SHP77 treated with DMSO at 0.1 percent for 48 hours (cell line): Measurements from ENCODE around the gene FBXO21.

ENCODE experiments used
- DNase-seq: peaks from one replicate; lab custom pipeline; 2025; lab: John Stamatoyannopoulos, UW

Gene FBXO21

GRCh38 chr12:117162633-117163032 is 27.6 kb downstream of the FBXO21 start:
- no peak for DNase-seq

- DNase-seq: no peak
Measured at GRCh38 chr12:117162167-117162539, 28.1 kb downstream of the FBXO21 start.

- no peak for DNase-seq
Measured at GRCh38 chr12:117161460-117162166, 28.7 kb downstream of the FBXO21 start.

GRCh38 chr12:117159674-117160073 is 30.6 kb downstream of the FBXO21 start:
- no peak for DNase-seq

GRCh38 chr12:117158911-117159553 is 31.2 kb downstream of the FBXO21 start:
- DNase-seq: no peak

GRCh38 chr12:117158096-117158495 is 32.2 kb downstream of the FBXO21 start:
- DNase-seq: no peak

GRCh38 chr12:117155278-117156060 is 34.8 kb downstream of the FBXO21 start:
- DNase-seq: peak; percentile 85

- no peak for DNase-seq
Measured at GRCh38 chr12:117152793-117153775, 37.2 kb downstream of the FBXO21 start.

- no peak for DNase-seq
Measured at GRCh38 chr12:117151403-117152031, 38.8 kb downstream of the FBXO21 start.

- no peak for DNase-seq
Measured at GRCh38 chr12:117149431-117149830, 40.8 kb downstream of the FBXO21 start.

GRCh38 chr12:117148642-117149041 is 41.6 kb downstream of the FBXO21 start:
- DNase-seq: no peak

GRCh38 chr12:117147639-117148038 is 42.6 kb downstream of the FBXO21 start:
- no peak for DNase-seq

GRCh38 chr12:117145597-117146154 is 44.6 kb downstream of the FBXO21 start:
- DNase-seq: no peak

- no peak for DNase-seq
Measured at GRCh38 chr12:117144599-117144998, 45.7 kb downstream of the FBXO21 start.

GRCh38 chr12:117143008-117143532 is 47.2 kb downstream of the FBXO21 start:
- no peak for DNase-seq

- DNase-seq: no peak
Measured at GRCh38 chr12:117142094-117142493, 48.2 kb downstream of the FBXO21 start.

GRCh38 chr12:117141097-117141898 is 49.0 kb downstream of the FBXO21 start:
- no peak for DNase-seq

- DNase-seq: no peak
Measured at GRCh38 chr12:117140397-117141096, 49.7 kb downstream of the FBXO21 start.

- DNase-seq: no peak
Measured at GRCh38 chr12:117139025-117139717, 51.1 kb downstream of the FBXO21 start.
